GM12878 (cell line): ENCODE results near the gene TRABD2A. TPM values are rescaled to one million over a fixed set of nuclear protein-coding genes. Genes with fewer than 3 reads are reported as not detected.

Experiments used
- ATAC-seq: fragments of 200-7000 bp; cut with Tn5 transposase; 3 replicates; pipeline ENCODE4 v1.9.1; 2020; ENCODE audit warnings: mild to moderate bottlenecking, moderate library complexity
- BruUV-seq: library from RNA; stranded (reverse); fragments of 400-500 nt; replicated peaks from 2 replicates; lab custom pipeline; 2021; lab: Mats Ljungman, UMichigan
- CTCF ChIA-PET: fragments of 300-600 bp; sonication (Branson Sonifier 250); formaldehyde crosslinking; extraction: SDS; loops from one replicate; lab custom pipeline; 2021; ENCODE audit warnings: inconsistent platforms; lab: Yijun Ruan, JAX
- POLR2A ChIA-PET: fragments of 350-600 bp; formaldehyde crosslinking; extraction: SDS; loops from one replicate; lab custom pipeline; 2021; ENCODE audit warnings: inconsistent platforms; lab: Charles Lee
- RAD21 ChIA-PET: fragments of 300-600 bp; sonication (Branson Sonifier 250); formaldehyde crosslinking; loops from one replicate; lab custom pipeline; 2023; ENCODE audit warnings: antibody characterized with exemption; ENCODE audit not compliant: unreplicated experiment; lab: Charles Lee
- SMC1A ChIA-PET: fragments of 300-600 bp; sonication (Branson Sonifier 250); formaldehyde crosslinking; loops from one replicate; lab custom pipeline; 2023; ENCODE audit not compliant: unreplicated experiment, uncharacterized antibody; lab: Charles Lee
- DNase-seq: peaks from one replicate; pipeline ENCODE4 v3.0.0-alpha.2; 2011; ENCODE audit warnings: low read depth, low spot score
- FAIRE-seq: peaks from 3 replicates; lab custom pipeline; 2011; peaks lifted over from hg19 to GRCh38; lab: Jason Lieb, UNC
- H2AFZ ChIP-seq: 2 replicates; pipeline ENCODE4 v1.6.0; 2011; ENCODE audit warnings: low read depth, low read length, control low read depth; ENCODE audit not compliant: control insufficient read depth
- H3K27ac ChIP-seq: 2 replicates; pipeline ENCODE4 v1.5.1; 2011; ENCODE audit warnings: control low read depth; ENCODE audit not compliant: control insufficient read depth, insufficient read depth
- H3K27me3 ChIP-seq, 2 experiments: replicated peaks in 1 of 2; 2 replicates each; pipeline versions ENCODE4 v1.6.0 to v1.6.1; 2011; ENCODE audit warnings: low read length in 1 of 2; ENCODE audit not compliant: control insufficient read depth in 2 of 2, insufficient read depth in 2 of 2
- H3K36me3 ChIP-seq, 2 experiments: 2 replicates each; pipeline ENCODE4 v1.5.1; 2011; ENCODE audit warnings: low read length in 1 of 2; ENCODE audit not compliant: control insufficient read depth in 2 of 2, insufficient read depth in 2 of 2
- H3K4me1 ChIP-seq: 2 replicates; pipeline ENCODE4 v1.6.1; 2011; ENCODE audit warnings: mild to moderate bottlenecking, low read length, moderate library complexity, mixed read lengths; ENCODE audit not compliant: control insufficient read depth, insufficient read depth
- H3K4me2 ChIP-seq: 2 replicates; pipeline ENCODE4 v1.6.0; 2011; ENCODE audit warnings: control low read depth; ENCODE audit not compliant: control insufficient read depth, insufficient read depth
- H3K4me3 ChIP-seq: fragments of 200-600 bp; sonication (generic); 2 replicates; pipeline ENCODE4 v1.5.1; 2016
- H3K79me2 ChIP-seq: 2 replicates; pipeline ENCODE4 v1.6.0; 2011; ENCODE audit warnings: low read length; ENCODE audit not compliant: control insufficient read depth, insufficient read depth
- H3K9ac ChIP-seq: 2 replicates; pipeline ENCODE4 v1.8.0; 2011; ENCODE audit warnings: low read length, control low read depth, mixed read lengths; ENCODE audit not compliant: control insufficient read depth, insufficient read depth
- H3K9me3 ChIP-seq: replicated peaks from 3 replicates; pipeline ENCODE4 v1.5.1; 2011; ENCODE audit warnings: mild to moderate bottlenecking, low read length; ENCODE audit not compliant: control insufficient read depth, insufficient read depth
- H4K20me1 ChIP-seq: 2 replicates; pipeline ENCODE4 v1.6.0; 2011; ENCODE audit not compliant: control insufficient read depth, insufficient read depth
- ASH2L ChIP-seq: fragments of 300-600, 200-600 bp; sonication (generic); IDR thresholded peaks from 2 replicates; pipeline ENCODE4 v1.6.1; 2017; ENCODE audit warnings: low read depth, mild to moderate bottlenecking, borderline replicate concordance
- FOXK2 ChIP-seq: fragments of 450-650 bp; IDR thresholded peaks from 2 replicates; pipeline ENCODE4 v1.6.1; 2017; ENCODE audit warnings: mild to moderate bottlenecking, moderate library complexity
- HDAC2 ChIP-seq: fragments of 200-600 bp; sonication (generic); IDR thresholded peaks from 2 replicates; pipeline ENCODE4 v1.6.1; 2017
- KDM1A ChIP-seq: fragments of 200-600 bp; sonication (generic); IDR thresholded peaks from 2 replicates; pipeline ENCODE4 v1.6.1; 2016; ENCODE audit warnings: borderline replicate concordance
- NFIC ChIP-seq: IDR thresholded peaks from 2 replicates; pipeline ENCODE4 v1.6.1; 2012; ENCODE audit warnings: low read depth, mild to moderate bottlenecking, inconsistent platforms, low read length, moderate library complexity
- RELA ChIP-seq: fragments of 450-650 bp; IDR thresholded peaks from 2 replicates; pipeline ENCODE4 v1.8.0; 2014; ENCODE audit warnings: borderline replicate concordance; ENCODE audit not compliant: partially characterized antibody
- WRNIP1 ChIP-seq: IDR thresholded peaks from 2 replicates; pipeline ENCODE4 v1.6.1; 2011; ENCODE audit warnings: low read depth, low read length, improper control_type of control experiment, borderline replicate concordance
- ZNF24 ChIP-seq: fragments of 450-650 bp; IDR thresholded peaks from 2 replicates; pipeline ENCODE4 v1.6.1; 2017; ENCODE audit warnings: antibody characterized with exemption, mild to moderate bottlenecking
- WGBS: methylation state at CpG from one replicate; pipeline ENCODE4 v1.1.6; 2016; ENCODE audit warnings: low lambda C conversion rate; ENCODE audit not compliant: insufficient replicate concordance, insufficient coverage; ENCODE audit errors: missing lambda C conversion rate; 5-methylcytosine and 5-hydroxymethylcytosine counted together
- in situ Hi-C: fragments of 300-500 bp; cut with MboI; formaldehyde crosslinking; loops from 9 replicates; pipeline ENCODE4 v1.14.3; 2018; ENCODE audit warnings: mixed read lengths
- intact Hi-C: fragments of 100-400 bp; cut with micrococcal nuclease; formaldehyde crosslinking; loops from one replicate; pipeline ENCODE4 v1.14.2; 2022; ENCODE audit not compliant: unreplicated experiment
- polyA plus RNA-seq, 11 experiments: library from polyadenylated mRNA; depleted of rRNA in 4 of 11; unstranded in 6 of 11; stranded (reverse) in 5 of 11; fragments of >200 nt; fragmentation: Nextera tagmentation in 4 of 11; fragmentation: Illumina TruSeq in 1 of 11; extraction: Ambion mirVana in 4 of 11; extraction: Trizol in 1 of 11; gene quantifications; 1 replicate in 1 of 11; 2 replicates in 10 of 11; pipeline versions ENCODE4 v1.2.1 to v1.2.3, GENCODE V29; 2011 to 2016; ENCODE audit warnings: inconsistent platforms in 2 of 11, missing spikeins in 2 of 11, low read depth in 1 of 11
- total RNA-seq, 4 experiments: library from RNA; depleted of rRNA in 3 of 4; stranded (reverse); fragments of >200 nt in 3 of 4; fragmentation: Illumina TruSeq in 1 of 4; extraction: Trizol in 1 of 4; gene quantifications; 2 replicates each; pipeline versions ENCODE4 v1.2.1 to v1.2.3, GENCODE V29; 2013 to 2021
- TF ChIP-seq, protein P1 (sequence below): IDR thresholded peaks from 2 replicates; pipeline ENCODE4 v1.6.1; 2012; ENCODE audit warnings: mild to moderate bottlenecking, low read depth, low read length
- TF ChIP-seq, protein P2 (sequence below): fragments of 450-650 bp; IDR thresholded peaks from 2 replicates; pipeline ENCODE4 v1.6.1; 2018; ENCODE audit warnings: mild to moderate bottlenecking, low read depth, moderate library complexity; ENCODE audit not compliant: partially characterized antibody
- TF ChIP-seq, protein P3 (sequence below), 3 experiments: IDR thresholded peaks in 2 of 3; conservative IDR thresholded peaks in 1 of 3; 2 replicates each; pipeline ENCODE4 v1.5.1; 2011; ENCODE audit warnings: low read depth in 3 of 3, low read length in 3 of 3, mild to moderate bottlenecking in 3 of 3, control low read depth in 2 of 3, moderate library complexity in 2 of 3, inconsistent platforms in 1 of 3, mixed read lengths in 1 of 3; ENCODE audit not compliant: control insufficient read depth in 2 of 3, insufficient read depth in 1 of 3; ENCODE audit errors: extremely low read depth in 1 of 3

TRABD2A gene
- total and polyA plus RNA-seq, 10 of the 15 experiments (the other 5 are each of a cell fraction or from before 2014, with no cell fraction given) = 1.4 to 7.6 (median 4.1) TPM

DNA sequence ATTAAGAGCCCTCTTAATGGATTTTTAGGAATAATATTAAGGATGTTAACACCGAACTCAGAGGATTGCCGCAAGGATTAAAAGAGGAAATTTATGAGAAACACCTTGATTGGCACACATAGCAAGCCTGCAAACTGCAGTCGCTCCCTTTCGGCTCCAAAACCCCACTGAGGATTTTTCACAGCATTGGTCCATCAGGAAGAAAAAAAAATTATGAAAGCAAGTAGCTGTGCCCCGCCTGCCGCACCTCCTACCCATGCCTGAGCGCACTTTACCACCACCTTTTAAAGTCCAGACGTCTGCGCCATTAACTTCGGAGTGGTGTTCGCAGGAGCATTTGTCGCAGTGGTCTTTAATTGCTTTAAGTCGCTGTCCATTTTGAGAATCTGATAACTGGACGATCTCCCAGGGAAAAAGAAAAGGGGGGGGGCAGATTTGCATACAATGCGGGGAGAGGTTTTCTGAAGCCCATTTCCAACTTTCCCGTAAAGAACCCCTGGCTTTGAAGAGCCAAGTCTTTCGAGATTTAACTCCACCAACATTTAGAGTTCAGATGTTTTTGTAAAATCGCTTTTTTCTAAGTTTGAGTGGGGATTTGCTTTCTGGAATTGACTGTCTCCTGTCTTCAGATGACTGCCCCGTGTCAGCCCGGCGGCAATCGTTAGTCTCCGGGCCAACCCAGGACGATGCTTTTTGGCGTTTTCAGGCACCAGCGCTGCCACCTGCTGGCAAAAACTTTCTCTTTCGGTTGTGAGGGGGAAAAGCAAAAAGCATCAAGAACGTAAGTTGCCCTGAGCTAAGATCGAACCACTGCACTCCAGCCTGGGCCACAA is 913 bp upstream of the TRABD2A start:
- Histone ChIP-seq H3K4me1 (peaks cover 16% of the 10 kb centered on the region), H4K20me1 (no peaks in the 10 kb centered on the region), H3K4me3 (peak overlapping the region; percentile 67), H2AFZ (peak overlapping the region; percentile 54), H3K36me3 (no peaks in the 10 kb centered on the region), H3K27ac (no peak overlapping the region), H3K9ac (peak overlapping the region; percentile 42), H3K4me2 (peak overlapping the region; percentile 97), H3K79me2 (no peaks in the 10 kb centered on the region), H3K27me3 (peaks cover 0 to 9% of the 10 kb centered on the region in 2 experiments; a peak in 3 of 4 replicates), H3K9me3 (no peaks in the 10 kb centered on the region)
- BruUV-seq = no TSS peak
- DNase-seq = no peak
- in situ Hi-C loops (loop anchor here (10.0 kb wide), 1 partner anchor 403 kb away; no protein-coding TSS in a partner anchor), intact Hi-C loops (loop anchor here (1.0 to 5.0 kb wide), 4 partner anchors 24 to 386 kb away; partner anchors contain the start of gene TMSB10)
- ChIA-PET RAD21 (interaction anchor here (0.8 to 7.6 kb wide), 16 partner anchors 8 to 421 kb away, joined by 3 to 74 read pairs (median 5); partner anchors contain the start of gene KCMF1), SMC1A (interaction anchor here (0.8 to 5.4 kb wide), 15 partner anchors 11 to 384 kb away, joined by 3 to 83 read pairs (median 5); no protein-coding TSS in a partner anchor), CTCF (interaction anchor here (0.6 to 11.1 kb wide), 31 partner anchors 9 to 400 kb away, joined by 3 to 133 read pairs (median 4); partner anchors contain the start of gene TMSB10), POLR2A (interaction anchor here (0.6 to 3.1 kb wide), 4 partner anchors 11 to 79 kb away, joined by 4 to 11 read pairs (median 4); no protein-coding TSS in a partner anchor)
- peak; percentile 71 for ATAC-seq
- WGBS = 1% methylated on average over 29 of the region's 29 CpGs
- peak; percentile 92 for FAIRE-seq
- TF ChIP-seq, protein P1, sequence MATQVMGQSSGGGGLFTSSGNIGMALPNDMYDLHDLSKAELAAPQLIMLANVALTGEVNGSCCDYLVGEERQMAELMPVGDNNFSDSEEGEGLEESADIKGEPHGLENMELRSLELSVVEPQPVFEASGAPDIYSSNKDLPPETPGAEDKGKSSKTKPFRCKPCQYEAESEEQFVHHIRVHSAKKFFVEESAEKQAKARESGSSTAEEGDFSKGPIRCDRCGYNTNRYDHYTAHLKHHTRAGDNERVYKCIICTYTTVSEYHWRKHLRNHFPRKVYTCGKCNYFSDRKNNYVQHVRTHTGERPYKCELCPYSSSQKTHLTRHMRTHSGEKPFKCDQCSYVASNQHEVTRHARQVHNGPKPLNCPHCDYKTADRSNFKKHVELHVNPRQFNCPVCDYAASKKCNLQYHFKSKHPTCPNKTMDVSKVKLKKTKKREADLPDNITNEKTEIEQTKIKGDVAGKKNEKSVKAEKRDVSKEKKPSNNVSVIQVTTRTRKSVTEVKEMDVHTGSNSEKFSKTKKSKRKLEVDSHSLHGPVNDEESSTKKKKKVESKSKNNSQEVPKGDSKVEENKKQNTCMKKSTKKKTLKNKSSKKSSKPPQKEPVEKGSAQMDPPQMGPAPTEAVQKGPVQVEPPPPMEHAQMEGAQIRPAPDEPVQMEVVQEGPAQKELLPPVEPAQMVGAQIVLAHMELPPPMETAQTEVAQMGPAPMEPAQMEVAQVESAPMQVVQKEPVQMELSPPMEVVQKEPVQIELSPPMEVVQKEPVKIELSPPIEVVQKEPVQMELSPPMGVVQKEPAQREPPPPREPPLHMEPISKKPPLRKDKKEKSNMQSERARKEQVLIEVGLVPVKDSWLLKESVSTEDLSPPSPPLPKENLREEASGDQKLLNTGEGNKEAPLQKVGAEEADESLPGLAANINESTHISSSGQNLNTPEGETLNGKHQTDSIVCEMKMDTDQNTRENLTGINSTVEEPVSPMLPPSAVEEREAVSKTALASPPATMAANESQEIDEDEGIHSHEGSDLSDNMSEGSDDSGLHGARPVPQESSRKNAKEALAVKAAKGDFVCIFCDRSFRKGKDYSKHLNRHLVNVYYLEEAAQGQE = no peak
- no peak for TF ChIP-seq NFIC
- TF ChIP-seq RELA = no peak
- no peak for TF ChIP-seq ZNF24
- no peak for TF ChIP-seq FOXK2
- TF ChIP-seq, protein P2, sequence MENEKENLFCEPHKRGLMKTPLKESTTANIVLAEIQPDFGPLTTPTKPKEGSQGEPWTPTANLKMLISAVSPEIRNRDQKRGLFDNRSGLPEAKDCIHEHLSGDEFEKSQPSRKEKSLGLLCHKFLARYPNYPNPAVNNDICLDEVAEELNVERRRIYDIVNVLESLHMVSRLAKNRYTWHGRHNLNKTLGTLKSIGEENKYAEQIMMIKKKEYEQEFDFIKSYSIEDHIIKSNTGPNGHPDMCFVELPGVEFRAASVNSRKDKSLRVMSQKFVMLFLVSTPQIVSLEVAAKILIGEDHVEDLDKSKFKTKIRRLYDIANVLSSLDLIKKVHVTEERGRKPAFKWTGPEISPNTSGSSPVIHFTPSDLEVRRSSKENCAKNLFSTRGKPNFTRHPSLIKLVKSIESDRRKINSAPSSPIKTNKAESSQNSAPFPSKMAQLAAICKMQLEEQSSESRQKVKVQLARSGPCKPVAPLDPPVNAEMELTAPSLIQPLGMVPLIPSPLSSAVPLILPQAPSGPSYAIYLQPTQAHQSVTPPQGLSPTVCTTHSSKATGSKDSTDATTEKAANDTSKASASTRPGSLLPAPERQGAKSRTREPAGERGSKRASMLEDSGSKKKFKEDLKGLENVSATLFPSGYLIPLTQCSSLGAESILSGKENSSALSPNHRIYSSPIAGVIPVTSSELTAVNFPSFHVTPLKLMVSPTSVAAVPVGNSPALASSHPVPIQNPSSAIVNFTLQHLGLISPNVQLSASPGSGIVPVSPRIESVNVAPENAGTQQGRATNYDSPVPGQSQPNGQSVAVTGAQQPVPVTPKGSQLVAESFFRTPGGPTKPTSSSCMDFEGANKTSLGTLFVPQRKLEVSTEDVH = no peak
- TF ChIP-seq ASH2L = no peak
- TF ChIP-seq, protein P3, sequence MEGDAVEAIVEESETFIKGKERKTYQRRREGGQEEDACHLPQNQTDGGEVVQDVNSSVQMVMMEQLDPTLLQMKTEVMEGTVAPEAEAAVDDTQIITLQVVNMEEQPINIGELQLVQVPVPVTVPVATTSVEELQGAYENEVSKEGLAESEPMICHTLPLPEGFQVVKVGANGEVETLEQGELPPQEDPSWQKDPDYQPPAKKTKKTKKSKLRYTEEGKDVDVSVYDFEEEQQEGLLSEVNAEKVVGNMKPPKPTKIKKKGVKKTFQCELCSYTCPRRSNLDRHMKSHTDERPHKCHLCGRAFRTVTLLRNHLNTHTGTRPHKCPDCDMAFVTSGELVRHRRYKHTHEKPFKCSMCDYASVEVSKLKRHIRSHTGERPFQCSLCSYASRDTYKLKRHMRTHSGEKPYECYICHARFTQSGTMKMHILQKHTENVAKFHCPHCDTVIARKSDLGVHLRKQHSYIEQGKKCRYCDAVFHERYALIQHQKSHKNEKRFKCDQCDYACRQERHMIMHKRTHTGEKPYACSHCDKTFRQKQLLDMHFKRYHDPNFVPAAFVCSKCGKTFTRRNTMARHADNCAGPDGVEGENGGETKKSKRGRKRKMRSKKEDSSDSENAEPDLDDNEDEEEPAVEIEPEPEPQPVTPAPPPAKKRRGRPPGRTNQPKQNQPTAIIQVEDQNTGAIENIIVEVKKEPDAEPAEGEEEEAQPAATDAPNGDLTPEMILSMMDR (IDR thresholded peaks at IDR 0.05 in 2 of 3, conservative IDR thresholded peaks at IDR 0.05 in 1 of 3; ENCODE audit: control insufficient read depth in 2 of 3, extremely low read depth in 1 of 3, insufficient read depth in 1 of 3, low read depth in 3 of 3, low read length in 3 of 3) = peak; percentile 59 to 76 (median 74)
- no peak for TF ChIP-seq WRNIP1
- TF ChIP-seq HDAC2 = no peak
- no peak for TF ChIP-seq KDM1A
